Stimulated activated CD4-positive, alpha-beta T cell treated with anti-CD3 and anti-CD28 coated beads, Interleukin-2, amount 100 ng/mL, for 48 hours (primary cell): ENCODE results near the gene FBF1.
A peak's percentile ranks its signal among the peaks of the same experiment; 100 is the strongest.
"Not testable (repeated sequence)": the region's sequence is repeated elsewhere in the genome, so short reads cannot be mapped to it uniquely, and the experiment has no call there.

Source experiments
- DNase-seq, 2 donors: peaks; one replicate each; pipeline ENCODE4 v3.0.0-alpha.2; 2020

The FBF1 gene

DNA sequence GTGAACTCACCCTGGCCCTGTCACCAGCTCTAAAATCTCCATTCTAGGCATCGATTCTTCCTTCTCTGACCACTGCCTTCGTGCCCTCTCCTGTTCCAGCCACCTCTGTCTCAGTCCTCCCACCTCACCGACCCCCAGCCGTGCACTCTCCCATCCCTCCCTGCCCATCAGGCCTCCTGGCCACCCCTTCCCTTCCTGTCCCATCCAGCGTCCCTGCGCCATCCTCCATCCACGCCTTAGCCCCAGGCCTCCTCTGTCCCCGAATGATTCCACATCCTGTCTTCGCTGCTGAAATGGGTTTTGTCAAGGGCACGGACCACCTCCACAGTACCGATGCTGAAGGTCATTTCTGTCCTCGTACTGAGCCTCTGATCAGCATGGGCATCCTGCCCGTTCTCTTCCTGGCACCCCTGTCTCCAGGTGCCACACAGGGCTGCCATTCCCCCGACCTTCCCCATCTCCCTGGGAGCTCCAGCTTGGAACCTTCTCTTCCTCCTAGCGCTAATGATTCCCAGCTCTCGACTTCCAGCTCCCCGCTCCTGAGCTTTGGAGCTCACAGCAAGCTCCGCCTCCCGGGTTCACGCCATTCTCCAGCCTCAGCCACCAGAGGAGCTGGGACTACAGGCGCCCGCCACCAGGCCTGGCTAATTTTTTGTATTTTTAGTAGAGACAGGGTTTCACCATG lies 46.7 kb downstream of the FBF1 start:
- DNase-seq: no peak

DNA sequence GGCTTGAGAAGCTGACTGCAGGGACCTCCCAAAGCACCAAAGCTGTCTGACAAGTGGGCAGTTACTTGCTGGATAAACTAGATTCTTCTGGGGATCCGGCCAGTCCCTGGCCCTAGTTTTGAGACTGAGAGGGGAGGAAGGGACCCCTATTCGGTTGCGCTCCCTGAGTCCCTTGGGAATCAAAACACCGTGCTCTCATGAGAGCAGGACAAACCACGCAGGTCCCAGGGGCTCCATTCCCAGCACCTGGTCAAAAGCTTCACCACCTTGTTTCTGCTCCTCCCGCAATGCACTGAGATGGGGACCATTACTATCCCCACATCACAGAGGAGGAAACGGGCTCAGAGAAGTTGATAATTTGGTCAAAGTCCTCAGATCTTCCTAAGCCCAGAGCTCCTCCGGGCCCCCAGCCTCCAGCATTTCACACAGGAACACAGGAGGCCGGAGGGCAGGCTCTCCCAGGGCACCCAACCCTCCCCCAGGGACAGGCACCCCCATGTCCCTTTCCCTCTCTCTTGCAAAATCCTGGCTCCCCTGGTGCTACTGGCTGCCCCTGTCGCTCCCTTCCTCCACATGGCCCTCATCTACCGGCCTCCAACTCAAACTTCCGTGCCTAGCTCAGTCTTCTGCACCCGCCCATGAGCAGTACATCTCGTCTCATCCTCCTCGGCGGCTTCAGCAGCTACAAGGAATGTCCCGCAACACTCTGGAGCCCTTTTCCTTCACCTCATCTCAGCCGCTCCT lies 47.4 kb downstream of the FBF1 start:
- DNase-seq: no peak

DNA sequence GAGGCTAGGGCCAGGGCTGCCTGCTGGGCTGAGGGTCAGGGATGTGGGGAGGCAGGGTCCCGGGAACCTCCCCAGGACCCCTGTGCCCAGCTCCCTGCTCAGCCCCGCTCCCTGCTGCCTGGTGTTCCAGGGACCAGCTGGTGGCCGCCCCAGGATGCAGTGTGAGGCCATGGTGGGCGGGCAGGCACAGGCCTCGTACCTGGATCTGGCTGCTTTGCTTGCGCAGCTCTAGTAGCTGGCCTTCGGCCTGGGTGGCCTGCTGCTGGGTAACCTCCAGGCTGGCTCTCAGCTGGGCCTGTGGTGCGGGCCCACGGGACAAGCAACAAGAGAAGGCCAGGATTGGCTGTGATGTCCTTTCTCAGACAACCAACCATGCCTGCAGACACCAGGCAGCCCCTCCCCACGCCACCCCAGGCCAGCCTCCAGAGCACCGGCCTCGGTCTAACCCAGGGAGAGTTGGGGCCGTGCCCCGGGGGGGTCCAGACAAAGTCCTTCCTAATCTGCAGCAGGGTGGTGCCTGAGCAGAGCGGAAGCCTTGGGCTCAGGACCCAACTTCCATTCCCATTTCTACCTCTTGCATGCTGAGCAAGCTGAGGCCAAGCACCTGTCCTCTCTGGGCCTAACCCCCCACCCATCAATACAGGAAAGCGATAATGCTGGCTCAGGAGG lies 48.2 kb downstream of the FBF1 start:
- no peak for DNase-seq

DNA sequence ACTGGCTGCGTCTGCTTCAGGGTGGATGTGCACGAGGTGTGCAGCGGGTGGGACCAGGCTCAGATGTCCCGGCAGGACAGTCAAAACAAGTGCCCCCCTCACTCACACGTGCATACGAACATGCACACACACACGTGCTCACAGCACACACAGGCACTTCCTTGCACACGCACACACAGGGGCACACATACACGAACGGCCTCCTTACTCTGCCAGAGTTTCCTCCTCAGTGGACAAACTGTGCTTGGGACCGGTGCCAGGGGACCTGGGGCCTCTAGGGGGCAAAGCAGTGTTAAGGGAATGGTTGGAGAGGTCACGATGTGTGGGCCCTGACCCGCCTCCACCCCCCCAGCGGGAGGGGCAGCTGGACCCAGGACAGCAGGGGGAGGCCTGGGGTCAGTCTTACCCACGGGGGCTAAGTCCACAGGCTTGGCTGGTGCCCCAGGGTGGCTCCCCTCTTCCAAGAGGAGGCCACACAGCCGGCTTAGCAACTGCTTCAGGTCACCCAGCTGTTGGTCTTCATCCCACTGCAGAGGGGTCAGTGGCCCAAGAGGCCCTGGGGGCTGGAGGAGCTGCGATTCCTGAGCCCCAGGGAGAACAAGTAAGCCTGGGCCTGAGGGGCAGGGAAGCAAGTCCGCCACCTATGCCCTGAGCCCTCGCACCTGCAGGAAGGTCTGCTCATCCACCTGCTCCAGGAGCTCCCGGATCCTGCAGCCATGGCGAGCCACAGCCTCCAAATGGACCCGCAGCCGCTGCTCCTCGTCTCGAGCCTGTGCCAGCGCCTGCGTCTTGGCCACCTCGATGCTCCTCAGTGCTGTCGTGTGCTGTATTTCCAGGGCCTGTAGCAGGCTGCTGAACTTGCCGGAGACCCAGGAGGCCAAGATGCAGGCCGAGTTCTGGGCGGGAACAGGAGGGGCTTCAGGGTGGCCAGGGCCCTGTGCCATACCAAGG lies 49.0 kb downstream of the FBF1 start:
- no peak for DNase-seq

DNA sequence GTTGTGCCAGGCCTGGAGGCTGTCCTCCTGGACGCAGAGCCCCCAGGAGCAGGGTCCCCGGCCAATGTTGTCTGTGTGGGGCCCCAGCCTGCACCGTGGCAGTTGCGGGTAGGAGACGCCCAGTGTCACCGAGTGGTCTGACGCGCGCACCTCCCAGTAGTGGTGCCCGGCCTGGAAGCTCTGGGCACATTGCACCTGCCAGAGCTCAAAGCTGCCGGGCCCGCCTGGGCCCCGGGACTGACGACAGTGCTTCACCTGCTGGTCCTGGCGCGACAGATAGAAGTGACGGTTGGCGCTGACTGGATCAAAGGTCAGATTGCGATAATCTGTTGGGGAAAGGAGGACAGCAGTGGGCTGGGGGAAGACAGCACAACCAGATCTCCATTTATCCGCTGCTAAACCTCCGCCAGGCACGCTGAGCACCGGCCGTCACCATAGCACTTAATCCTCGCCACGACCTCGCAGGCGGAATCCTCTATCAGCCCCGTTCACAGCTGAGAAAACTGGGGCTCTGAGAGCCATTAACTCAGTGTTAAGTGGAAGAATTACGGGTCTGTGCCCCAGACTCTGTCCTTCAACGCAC lies 49.7 kb downstream of the FBF1 start:
- DNase-seq: no peak

DNA sequence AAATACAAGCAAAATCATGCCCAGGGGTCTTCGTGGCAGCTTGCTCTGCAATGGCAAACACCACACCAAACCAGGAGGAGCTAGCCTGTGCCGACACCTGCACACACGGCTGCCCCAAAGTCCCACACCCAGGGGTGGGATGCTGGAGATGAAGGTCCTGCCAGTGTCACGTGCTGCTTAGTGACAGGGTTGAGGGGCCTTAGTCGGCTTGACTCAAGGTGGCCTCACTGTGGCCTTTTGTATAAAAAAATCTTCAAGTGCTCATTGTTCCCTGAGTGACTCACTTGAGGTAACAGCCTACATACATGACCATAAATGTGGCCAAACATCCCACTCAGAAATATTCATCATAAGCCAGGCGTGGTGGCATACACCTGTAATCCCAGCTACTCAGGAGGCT lies 51.4 kb downstream of the FBF1 start:
- no peak for DNase-seq

DNA sequence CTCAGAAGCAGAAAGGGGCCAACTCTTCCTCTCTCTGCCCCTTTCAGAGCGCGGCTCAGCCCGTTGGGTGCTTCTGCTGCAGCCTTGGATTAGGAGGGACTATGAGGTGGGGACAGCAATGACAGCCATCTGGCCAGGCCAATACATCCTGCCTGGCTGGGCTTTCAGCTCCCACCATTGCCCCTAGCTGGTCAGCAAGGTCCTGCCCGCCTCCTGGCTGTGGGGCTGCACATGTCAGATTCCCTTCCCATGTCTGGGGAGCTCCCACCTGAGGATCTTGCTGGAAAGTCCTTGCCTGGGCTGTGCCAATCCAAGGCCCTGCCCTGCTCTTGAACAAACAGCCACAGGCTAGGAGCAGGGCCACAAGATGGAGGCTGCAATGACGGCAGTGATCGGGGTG lies 52.4 kb downstream of the FBF1 start:
- DNase-seq: no peak

DNA sequence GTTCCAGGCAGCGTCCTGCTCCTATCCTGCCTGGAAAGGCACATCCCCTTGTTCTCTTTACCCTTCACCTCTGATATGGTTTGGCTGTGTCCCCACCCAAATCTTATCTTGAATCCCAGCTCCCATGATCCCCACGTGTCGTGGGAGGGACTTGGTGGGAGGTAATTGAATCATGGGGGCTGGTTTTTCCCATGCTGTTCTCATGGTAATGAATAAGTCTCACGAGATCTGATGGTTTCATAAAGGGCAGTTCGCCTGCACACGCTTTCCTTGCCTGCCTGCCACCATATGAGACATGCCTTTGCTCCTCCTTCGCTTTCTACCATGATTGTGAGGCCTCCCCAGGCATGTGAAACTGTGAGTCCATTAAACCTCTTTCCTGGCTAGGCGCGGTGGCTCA lies 55.0 kb downstream of the FBF1 start:
- DNase-seq: not testable (repeated sequence)

DNA sequence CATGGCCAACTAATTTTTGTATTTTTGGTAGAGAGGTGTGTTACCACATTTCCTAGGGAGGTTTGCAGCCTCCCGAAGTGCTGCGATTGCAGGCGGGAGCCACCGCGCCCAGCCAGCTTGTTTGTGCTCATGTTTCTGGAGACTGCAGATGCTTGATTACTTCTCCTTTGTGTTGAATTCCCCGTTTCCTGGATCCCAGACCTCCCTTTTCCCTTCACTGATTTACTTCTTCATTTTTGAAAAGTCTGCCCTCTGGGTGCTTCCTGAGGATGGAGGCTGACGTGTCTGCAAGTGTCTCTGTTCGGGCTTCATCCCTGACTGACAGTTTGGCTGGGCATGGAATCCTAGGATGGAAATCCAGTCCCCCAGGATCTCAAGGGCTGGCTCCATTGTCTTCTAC lies 55.4 kb downstream of the FBF1 start:
- no peak for DNase-seq

DNA sequence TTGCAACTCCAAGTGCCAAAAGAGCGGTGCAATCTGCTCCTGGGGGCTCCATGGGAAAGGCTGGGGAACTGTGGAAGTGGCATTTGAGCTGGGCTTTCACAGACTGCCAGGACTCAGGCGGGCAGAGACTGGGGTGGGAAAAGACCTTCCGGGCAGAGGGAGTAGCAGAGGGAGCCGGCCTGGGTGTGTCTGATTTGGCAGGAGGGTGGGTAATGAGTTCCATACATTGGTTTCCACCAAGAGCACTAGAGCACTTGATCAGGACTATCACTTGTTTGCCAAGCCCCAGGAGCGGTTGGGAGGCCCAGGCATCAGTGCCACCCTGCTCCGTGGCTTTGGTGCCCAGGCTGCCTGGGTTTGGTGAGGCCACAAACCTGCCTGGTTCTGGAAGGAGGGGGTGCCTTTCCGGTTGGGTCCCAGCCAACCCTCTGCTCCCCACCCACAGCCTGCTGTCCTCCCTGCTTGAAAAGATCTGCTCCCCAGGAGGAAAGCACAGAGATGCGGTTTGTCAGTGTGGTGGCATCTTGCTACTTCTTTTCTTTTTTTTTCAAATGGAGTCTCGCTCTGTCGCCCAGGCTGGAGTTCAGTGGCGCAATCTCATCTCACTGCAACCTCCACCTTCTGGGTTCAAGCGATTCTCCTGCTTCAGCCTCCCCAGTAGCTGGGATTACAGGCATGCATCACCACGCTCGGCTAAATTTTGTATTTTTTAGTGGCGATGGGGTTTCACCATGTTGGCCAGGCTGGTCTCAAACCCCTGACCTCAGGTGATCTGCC lies 59.0 kb downstream of the FBF1 start:
- DNase-seq: no peak

DNA sequence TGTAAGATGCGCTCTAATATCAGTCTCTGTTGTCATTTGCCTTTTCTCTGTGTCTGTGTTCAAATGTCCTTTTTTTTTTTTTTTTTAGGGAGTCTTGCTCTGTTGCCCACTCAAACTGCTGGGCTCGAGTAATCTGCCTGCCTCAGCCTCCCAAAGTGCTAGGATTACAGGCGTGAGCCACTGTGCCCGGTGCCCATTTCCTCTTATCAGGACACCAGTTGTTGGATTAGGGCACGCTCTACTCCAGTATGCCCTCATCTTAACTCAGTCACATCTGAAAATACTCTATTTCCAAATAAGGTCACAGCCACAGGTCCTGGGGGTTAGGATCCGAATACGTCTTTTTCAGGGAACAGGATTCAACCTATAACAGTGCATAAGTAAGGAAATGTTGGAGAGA lies 60.6 kb downstream of the FBF1 start:
- no peak for DNase-seq

DNA sequence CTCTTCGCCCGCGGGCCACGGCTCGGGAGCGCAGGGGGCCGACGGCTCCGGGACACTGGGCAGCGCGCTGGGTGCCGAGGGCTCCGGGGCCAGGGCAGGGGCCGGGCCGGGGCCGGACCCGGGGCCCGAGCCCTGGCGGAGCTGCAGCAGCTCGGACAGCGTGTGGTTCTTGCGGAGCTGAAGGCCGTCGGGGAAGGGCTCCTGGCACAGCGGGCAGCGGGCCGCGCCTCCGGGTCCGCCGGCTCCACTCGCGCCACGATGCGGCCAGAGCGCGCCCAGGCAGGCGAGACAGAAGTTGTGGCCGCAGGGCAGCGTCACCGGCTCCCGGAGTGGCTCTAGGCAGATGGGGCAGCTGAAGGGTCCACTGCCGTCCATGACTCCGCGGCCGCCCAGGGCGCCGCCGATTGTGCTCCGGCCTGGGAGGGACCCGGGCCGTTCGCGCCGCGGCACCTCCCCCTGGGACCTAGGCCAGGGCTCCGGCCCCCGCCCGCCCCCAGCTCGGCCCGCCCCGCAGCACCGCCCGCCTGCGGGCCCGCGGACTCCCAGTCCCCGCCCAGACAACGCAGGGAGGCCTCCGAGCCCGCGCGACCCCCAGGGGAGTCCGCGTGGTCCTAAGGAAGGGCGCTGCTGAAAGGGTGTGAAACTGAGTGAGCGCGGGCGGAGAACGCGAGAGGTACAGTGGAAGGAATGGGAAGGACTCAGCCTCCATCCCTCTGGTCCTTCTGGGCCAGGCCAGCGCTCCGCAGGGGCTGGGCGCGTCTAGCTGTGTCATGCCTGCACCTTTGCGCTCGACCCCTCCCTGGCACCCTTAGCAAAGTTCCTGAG lies 62.5 kb downstream of the FBF1 start, which contains the start of gene TRIM47:
TSS of gene TRIM47 (minus strand) at position 408 of the 825 bp plus-strand sequence. CDS start at position 375, 33 bp downstream.
- no peak for DNase-seq

DNA sequence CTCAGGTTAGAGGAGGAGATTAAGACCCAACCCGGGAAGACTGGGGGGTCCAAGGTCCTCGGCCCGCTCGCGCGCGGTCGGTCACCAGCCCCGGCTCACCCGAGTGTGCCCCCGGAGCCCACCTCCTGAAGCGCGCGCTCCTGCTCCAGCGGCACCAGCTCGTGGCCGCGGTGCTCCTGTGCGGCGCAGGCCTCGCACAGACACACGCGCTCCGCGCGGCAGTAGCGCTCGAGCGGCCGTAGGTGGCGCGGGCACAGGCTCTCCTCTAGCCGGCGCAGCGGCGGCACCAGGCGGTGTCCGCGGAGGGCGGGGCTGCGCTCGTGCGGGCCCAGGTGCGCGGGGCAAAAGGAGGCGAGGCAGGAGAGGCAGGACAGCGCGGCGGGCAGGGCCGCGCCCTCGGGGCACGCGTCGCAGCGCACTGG lies 63.1 kb downstream of the FBF1 start:
- peak; percentile 58 to 66 for DNase-seq

DNA sequence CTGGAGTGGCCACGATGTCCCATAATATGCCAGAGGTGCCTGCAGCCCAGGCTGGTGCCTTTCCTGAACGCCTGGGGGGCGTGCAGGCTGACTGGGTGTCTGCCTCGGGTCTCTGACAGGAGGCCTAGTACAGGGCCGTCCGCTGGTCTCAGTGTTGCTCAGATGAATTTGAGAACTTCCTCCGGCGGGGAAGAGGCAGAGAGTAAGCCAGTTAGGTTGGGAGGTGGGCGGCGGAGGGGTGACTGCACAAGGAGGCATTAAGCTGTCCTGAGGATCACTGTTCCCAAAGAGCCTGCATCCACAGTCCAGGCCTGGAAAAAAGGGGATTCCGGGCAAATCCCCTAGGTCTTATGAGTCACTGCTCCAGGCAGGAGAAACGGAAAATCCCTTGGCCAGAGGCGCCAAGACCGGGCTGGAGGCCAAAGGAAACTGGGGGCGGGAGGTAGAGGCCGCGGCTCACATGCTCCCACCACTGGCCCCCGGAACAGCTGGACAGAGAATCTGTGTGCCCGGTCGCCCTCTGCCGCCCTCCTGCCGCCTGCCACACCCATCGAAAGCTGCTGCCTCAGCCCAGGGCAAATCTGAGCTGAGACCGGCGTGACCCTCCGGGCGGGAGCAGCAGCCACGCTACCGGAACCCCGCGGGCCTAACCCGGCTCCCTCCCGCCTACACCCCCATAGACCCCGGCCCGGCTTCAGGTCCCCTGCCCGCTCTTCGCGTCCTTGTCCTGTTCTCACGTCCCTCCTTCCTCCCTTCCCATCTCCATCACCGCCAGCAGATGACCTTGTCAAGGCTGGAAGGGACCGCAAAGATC lies 63.7 kb downstream of the FBF1 start:
- DNase-seq: peak in 1 of 2 donors; percentile 38

DNA sequence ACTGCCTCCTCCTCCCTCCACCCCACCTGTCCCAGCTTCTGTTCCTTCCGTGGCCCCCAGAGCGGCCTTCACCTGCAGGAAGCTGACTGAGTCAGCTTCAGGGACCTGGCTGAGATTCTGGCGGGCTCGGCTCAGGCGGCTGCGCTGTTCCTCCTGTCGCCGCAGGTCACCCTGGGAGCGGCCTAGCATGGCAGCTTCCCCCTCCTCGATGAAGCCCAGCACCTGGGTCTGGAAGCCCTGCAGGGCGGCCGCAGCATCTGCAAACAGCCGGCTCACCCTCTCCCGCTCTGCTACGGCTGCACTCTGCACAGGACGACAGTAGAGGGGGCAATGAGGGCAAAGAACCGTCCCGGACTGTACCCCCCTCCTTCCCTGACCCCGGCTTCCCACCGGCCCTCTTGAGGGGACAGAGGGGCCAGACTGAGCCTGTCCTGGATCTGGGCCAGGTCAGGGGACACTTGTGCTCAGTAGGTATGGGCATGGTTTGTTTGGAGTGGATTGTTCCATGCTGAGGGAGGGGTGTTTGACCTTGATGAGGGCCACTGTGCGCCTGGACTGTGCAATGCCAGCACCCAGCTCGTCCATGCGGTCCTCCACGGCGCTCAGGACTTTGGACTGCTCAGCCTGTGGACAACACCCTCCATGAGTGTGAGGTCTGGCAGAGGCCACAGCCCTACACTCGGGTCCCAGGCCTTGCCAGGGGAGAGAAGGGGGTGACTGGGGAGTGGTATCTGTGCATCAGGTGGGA lies 64.5 kb downstream of the FBF1 start:
- peak in 1 of 2 donors; percentile 61 for DNase-seq

DNA sequence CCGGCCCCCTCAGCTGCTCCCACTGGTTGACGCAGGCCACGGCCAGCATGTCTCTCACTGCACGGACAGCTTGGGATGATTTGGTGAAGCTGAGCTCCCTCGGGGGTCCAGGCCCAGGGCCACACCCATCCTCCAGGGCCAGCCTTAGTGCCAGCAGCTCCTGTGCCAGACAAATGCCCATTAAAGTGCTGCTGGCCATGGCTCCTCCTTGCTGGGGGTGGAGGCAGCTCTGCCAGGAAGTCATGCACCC lies 65.0 kb downstream of the FBF1 start:
- no peak for DNase-seq

DNA sequence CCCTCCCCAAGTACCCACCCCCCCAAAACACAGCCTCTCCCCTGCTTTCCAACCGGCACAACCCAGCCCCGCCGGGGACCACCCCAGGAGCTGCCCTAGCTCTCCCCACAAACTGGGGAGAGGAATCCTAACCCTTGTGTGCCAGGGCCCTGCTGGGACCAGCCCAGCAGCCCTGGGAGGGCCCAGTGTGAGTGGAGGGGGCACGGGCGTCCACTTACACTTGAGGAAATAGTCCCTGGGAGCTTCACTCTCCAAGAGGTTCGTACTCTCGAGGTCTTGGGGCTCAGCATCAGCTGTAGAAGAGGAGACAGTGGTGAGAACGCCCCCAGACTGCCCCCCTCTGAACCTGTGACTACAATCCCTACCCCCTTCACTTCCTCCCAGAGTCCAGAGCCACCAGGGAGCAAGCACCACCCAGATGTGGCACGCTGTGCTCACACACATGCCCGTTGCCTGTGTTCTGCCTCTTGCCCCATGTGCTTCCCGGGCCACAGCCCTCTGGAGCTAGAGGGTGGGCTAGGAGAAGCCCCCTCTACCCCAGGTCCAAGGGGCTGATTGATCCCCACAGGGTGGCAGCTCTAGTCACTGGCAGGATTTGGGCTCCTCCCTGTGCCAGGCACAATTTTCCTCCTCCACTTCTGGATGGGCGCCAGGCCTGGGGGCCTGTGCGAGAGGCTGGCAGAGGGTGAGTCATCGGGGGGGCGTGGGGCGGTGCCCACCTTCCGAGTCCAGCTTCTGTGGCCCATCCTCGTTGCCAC lies 65.5 kb downstream of the FBF1 start:
- DNase-seq: no peak
